Left cardiac atrium (tissue), 4 donors: ENCODE results near the gene RNU2-1. TPM values are rescaled to one million over a fixed set of nuclear protein-coding genes. Genes with fewer than 3 reads are reported as not detected.
A peak's percentile ranks its signal among the peaks of the same experiment; 100 is the strongest.
"Not testable (repeated sequence)": the region's sequence is repeated elsewhere in the genome, so short reads cannot be mapped to it uniquely, and the experiment has no call there.

ENCODE experiments used
- ATAC-seq, 2 donors: fragments of 200-7000 bp; cut with Tn5 transposase; one replicate each; pipeline ENCODE4 v1.9.1; 2020; ENCODE audit warnings: mild to moderate bottlenecking in 2 of 2, moderate library complexity in 2 of 2
- DNase-seq: peaks from one replicate; pipeline ENCODE4 v3.0.0-alpha.2; 2020
- intact Hi-C, 2 donors: fragments of 100-400 bp; cut with DNase I; formaldehyde crosslinking; loops; one replicate each; pipeline versions ENCODE4 v1.14.1 to v1.15.1; 2022 to 2023
- total RNA-seq, 2 donors: library from RNA; stranded (reverse); fragmentation: NEBNext Ultra II Directional; extraction: Animal tissue kit (Norgen Biotek cat#: 25700); gene quantifications; one replicate each; pipeline ENCODE4 v1.2.1, GENCODE V29; 2021
- donor health status: DM: no; HTN: yes; CAD: no.
- donor health status: DM: no; HTN: yes; CAD: no; lungs with severe emphysema.
- donor health status: DM: yes; HTN: yes; CAD: no.
- donor health status: Dilated cardiomyopathy.

RNU2-1 gene
- total RNA-seq, 2 donors from 2014 or later, result 5,669 to 12,300 TPM

DNA sequence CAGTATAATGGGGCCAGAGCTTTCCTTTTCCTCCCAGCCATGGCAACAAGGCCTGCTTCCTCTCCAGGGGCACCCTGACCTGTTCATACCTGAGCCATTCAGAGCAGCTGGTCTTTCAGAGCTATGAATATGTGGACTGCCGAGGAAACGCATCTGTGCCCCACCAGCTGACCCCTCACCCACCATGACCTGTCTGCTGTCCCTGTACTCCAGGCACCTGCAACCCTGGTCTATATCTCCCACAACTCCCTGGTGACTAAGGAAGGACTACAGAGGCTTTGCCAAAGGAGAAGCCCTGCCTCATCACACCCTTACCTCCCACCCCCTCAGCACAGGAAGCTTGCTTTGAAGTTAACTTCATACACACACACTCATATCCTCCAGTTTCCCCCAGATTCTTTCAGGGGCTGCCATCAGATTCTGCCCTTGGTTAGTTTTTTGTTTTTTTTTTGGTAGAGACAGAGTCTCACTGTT, 16.1 kb downstream of the RNU2-1 start:
- intact Hi-C loops, result no loop called here
- DNase-seq (no peak), ATAC-seq (no peak)

DNA sequence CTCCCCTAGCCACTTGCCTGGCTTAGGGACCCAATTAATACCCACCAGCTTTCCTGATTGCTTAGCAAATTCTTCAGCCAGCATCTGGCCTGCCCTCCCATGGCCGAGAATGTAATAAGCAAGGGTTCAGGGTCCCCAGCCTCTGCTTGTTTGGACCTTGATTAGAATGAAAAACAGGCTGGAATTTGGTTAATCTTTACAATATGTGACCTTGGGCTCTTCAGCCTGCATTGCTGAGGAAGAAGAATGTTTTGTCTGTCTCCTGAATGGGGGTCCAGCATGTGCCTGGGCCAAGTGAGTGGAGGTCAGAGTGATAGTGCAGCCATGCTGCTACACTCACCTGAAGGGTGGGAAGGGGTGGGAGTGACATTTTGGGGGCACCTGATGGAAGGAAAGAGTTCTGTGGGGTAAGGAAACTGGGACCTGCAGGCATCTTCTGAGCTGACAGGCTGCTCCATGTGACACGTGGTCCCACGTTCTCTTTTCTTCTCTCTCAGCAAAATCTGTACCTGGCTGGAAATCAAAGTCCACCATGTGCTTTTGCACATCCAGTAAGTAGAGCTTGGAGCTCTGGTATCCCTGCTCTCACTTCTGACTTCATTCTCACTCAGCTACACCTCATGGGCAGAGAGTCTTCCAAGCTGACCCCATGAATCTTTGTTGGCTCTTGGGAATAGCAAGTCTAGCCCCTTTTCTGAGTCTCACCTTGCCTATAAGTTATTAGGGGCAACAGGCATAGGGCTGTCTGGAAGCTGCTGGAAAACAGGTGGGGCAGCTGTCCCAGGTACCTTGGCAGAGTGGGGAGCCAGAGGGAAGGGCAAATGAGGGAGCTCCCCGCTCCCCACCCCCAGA, 16.8 kb downstream of the RNU2-1 start:
- DNase-seq, result no peak
- intact Hi-C loops, result no loop called here
- no peak for ATAC-seq

DNA sequence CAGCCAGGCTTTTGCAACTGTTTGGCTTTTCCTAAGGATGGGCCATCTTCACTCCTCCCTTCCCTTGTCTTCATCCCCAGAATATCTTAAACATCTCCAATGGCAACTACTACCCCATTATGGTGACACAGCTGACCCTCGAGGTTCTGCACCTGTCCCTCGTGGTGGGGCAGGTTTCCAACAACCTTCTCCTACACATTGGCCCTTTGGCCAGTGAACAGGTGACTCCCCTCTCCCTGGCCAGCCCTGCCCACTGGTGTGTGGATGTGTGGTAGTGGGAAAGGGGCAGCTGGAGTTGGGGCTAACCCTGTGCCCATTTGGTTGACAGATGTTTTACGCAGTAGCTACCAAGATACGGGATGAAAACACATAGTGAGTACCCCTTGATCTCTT, 17.4 kb downstream of the RNU2-1 start:
- no peak for DNase-seq
- intact Hi-C loops, result no loop called here
- ATAC-seq, result no peak

DNA sequence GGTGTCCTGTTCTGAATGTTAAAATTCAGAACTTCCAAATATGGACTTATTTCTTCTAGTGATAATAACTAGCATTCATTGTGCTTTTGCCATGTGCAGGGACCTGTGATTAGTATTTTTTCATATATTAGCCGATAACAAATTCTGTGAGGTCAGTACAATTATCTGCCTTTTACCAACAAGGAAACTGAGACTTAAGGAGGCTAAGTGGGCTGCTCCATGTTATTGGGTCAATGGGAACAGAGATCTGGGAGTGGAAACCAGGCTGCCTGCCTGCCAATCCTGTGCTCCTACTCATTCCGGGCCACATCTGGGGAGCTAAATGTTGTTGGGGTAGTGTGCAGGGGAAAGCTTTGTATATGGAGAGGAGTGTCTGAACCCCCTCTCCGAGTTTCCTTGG, 18.4 kb downstream of the RNU2-1 start:
- ATAC-seq (no peak), DNase-seq (no peak)
- intact Hi-C loops, result no loop called here

- ATAC-seq, result no peak
- intact Hi-C loops, result no loop called here
- no peak for DNase-seq
These were observed 20.2 kb downstream of the RNU2-1 start for GRCh38 chr17:43213545-43213944.

- intact Hi-C loops, result no loop called here
- DNase-seq (no peak), ATAC-seq (no peak)
These were observed 20.9 kb downstream of the RNU2-1 start for GRCh38 chr17:43212641-43213490.

DNA sequence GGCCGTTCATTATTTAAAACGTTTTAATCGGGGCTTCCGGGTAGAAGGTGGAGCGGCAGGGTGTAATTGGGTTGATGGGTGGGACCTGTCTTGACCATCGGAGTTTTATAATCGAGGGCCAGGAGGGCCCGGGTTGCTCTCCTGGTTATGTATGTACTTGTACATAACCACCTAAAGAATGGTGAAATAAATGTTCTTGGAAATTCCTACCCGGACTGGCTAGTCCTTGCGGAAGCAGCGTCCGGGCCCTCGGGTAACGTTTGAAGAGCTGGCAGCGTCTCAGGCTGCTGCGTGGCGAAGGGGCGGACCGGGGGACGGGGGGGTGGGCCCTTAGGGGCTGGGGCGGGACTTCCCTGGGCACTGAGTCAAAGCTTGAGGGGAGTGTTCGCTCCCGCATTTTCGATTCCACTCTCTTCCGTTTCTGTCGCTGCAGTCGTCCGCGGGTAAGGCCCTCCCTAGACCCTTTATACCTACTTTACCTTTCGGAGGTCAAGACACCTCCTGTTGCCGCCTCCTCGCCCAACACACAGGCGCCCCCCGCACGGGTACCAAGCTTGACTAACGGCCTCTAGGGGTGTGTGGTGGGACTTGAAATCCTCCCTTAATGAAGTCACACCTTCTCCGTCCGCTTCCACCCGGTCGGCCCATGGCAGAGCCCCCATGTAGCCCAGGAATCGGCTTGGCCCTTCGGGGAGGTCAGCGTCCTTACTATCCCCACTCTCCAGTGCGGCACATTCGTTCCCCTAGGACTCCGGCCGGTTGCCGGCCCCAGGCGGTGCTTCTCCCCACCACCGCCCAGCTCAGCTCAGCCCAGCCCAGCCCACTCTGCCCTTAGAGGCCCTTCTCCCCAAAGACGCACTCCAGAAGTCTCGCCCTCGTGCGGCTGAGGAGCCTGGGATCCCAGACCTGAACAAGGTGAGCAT, 22.0 kb downstream of the RNU2-1 start, which contains the start of gene TMEM106A:
Gene TMEM106A (plus strand): TSS at position 396 of the 923 bp plus-strand sequence. CDS start 1,167 bp downstream, outside the sequence.
- intact Hi-C loops, result no loop called here
- ATAC-seq (peak; percentile 93 to 97), DNase-seq (peak; percentile 87)

- no peak for ATAC-seq
- intact Hi-C loops, result no loop called here
These were observed 22.7 kb downstream of the RNU2-1 start for GRCh38 chr17:43211123-43211479.

DNA sequence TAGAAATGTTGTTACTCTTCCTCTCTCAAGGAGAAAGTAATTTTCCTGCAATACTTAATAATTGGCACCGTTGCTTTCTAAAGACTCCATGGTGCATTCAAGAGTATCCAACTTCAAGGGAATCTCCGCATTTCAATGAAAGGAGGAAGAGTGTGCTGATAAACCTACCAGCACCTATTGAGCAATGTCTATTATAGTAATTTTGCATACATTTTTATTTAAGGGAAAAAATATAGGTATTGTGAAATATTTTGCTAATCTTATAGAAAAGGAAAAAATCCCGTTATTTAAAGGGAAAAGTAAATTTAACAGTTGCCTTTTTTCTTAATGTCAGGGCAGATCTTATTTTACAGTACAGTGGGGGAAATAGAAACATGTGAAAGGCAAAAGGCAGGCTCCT, 23.2 kb downstream of the RNU2-1 start:
- intact Hi-C loops, result no loop called here
- DNase-seq (no peak), ATAC-seq (no peak)

More at GRCh38 chr17:43211123-43211479, 22.7 kb downstream of the RNU2-1 start:
- DNase-seq, result no peak

- ATAC-seq, intact Hi-C loops, DNase-seq: not testable (repeated sequence)
These were observed 30.8 kb downstream of the RNU2-1 start for GRCh38 chr17:43203013-43203412.

DNA sequence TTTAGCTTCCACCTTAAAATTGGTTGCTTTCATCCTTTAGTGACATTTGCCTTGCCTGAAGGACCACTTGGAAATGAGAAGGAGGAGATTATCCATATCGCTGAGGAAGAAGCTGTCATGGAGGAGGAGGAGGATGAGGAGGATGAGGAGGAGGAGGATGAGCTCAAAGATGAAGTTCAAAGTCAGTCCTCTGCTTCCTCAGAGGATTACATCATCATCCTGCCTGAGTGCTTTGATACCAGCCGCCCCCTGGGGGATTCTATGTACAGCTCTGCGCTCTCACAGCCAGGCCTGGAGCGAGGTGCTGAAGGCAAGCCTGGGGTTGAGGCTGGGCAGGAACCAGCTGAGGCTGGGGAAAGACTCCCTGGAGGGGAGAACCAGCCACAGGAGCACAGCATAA, 33.6 kb downstream of the RNU2-1 start:
- ATAC-seq (no peak), DNase-seq (no peak)
- intact Hi-C loops, result no loop called here

DNA sequence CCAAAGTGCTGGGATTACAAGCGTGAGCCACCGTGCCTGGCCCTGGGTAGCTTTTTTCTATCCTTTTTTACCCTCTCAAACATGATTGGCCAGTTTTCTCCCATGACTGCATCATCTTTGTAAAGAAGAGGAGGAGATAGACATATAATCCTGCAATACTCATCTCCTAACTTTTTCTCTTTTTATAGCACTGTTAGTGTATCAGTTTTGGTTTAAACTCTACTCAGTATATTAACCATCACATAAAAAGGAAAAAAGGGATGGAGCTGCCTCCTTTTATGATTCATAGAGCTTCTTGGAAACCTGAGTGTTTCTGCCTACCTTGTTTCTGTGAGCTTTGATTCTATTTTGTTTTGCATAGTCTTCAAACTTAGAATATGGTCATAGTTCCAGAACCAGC, 34.1 kb downstream of the RNU2-1 start:
- intact Hi-C loops, result loop anchor here in 1 of 2 donors (10.0 kb wide), 1 partner anchor 305 kb away; no protein-coding TSS in a partner anchor
- ATAC-seq (no peak), DNase-seq (no peak)

DNA sequence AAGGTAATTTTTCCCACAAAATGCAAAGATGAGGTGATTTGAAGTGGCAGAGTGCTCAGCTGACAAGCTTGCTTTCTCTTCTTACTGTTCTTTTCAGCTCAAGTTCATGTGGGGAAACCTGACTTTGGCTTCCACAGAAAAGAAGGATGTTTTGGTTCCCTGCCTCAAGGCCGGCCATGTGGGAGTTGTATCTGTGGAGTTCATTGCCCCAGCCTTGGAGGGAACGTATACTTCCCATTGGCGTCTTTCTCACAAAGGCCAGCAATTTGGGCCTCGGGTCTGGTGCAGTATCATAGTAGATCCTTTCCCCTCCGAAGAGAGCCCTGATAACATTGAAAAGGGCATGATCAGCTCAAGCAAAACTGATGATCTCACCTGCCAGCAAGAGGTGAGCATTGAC, 40.5 kb downstream of the RNU2-1 start:
- ATAC-seq (no peak), DNase-seq (no peak)
- intact Hi-C loops, result loop anchor here in 1 of 2 donors (10.0 kb wide), 1 partner anchor 312 kb away; no protein-coding TSS in a partner anchor

DNA sequence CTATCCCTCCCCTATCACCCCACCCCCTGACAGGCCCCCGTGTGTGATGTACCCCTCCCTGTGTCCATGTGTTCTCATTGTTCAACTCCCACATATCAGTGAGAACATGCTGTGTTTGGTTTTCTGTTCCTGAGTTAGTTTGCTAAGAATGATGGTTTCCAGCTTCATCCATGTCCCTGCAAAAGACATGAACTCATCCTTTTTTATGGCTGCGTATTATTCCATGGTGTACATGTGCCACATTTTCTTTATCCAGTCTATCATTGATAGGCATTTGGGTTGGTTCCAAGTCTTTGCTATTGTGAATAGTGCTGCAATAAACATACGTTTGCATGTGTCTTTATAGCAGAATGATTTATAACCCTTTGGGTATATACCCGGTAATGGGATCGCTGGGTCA, 47.1 kb downstream of the RNU2-1 start:
- intact Hi-C loops, ATAC-seq, DNase-seq: not testable (repeated sequence)

- intact Hi-C loops, result no loop called here
- ATAC-seq, result no peak
- no peak for DNase-seq
These were observed 49.9 kb downstream of the RNU2-1 start for GRCh38 chr17:43183921-43184320.
